Myometrial cell (primary cell): ENCODE results near the gene ZC3HAV1. TPM values are rescaled to one million over a fixed set of nuclear protein-coding genes. Genes with fewer than 3 reads are reported as not detected.

Source experiments
- total RNA-seq: library from RNA; depleted of rRNA; stranded (reverse); fragments of >200 nt; gene quantifications from 2 replicates; pipeline ENCODE4 v1.2.3, GENCODE V29; 2015

Gene ZC3HAV1
- total RNA-seq: 24.8 and 28.8 TPM in 2 replicates

GRCh38 chr7:139109188-139109982 lies at the start of gene ZC3HAV1:
Gene ZC3HAV1, minus strand, starts transcription at chr7:139109720. Its CDS starts 389 bp downstream, at chr7:139109331.

GRCh38 chr7:139035586-139036353 lies 73.8 kb downstream of the ZC3HAV1 start, which contains the start of gene ZC3HAV1L:
Gene ZC3HAV1L, minus strand, starts transcription at chr7:139036042. Its CDS starts 25 bp downstream, at chr7:139036017.

Other genes with a start within 250 kb of the ZC3HAV1 start
- gene KIAA1549, start 128.3 kb downstream of the ZC3HAV1 start, total RNA-seq: 1.2 and 1.4 TPM in 2 replicates
- gene ZC3HAV1L, start 73.7 kb downstream of the ZC3HAV1 start, total RNA-seq: 1.4 and 9.2 TPM in 2 replicates
- gene UBN2, start 121.5 kb upstream of the ZC3HAV1 start, total RNA-seq: 1.2 and 2.5 TPM in 2 replicates
- gene FMC1, start 231.6 kb upstream of the ZC3HAV1 start, total RNA-seq: 9.4 and 13.5 TPM in 2 replicates